IMR-90 (cell line): ENCODE results near the gene NRM. TPM values are rescaled to one million over a fixed set of nuclear protein-coding genes. Genes with fewer than 3 reads are reported as not detected.
A peak's percentile ranks its signal among the peaks of the same experiment; 100 is the strongest.

ENCODE experiments used
- ATAC-seq: fragments of 200-7000 bp; cut with Tn5 transposase; 2 replicates; pipeline ENCODE4 v1.9.1; 2020; ENCODE audit warnings: low read depth, mild to moderate bottlenecking, moderate library complexity
- BruUV-seq: library from RNA; stranded (reverse); fragments of 400-500 nt; replicated peaks from 2 replicates; lab custom pipeline; 2021; lab: Mats Ljungman, UMichigan
- CTCF ChIA-PET: fragments of 300-600 bp; formaldehyde crosslinking; extraction: SDS; loops from one replicate; lab custom pipeline; 2021; ENCODE audit warnings: antibody characterized with exemption; lab: Yijun Ruan, JAX
- POLR2A ChIA-PET: fragments of 300-600 bp; sonication (Branson Sonifier 250); formaldehyde crosslinking; loops from one replicate; lab custom pipeline; 2022; ENCODE audit warnings: antibody characterized with exemption; ENCODE audit not compliant: unreplicated experiment; lab: Charles Lee
- DNase-seq: peaks from one replicate; pipeline ENCODE4 v3.0.0; 2013
- H2AFZ ChIP-seq: replicated peaks from 2 replicates; pipeline ENCODE3; 2013; ENCODE audit warnings: low read length, mild to moderate bottlenecking; ENCODE audit not compliant: poor library complexity
- H2AK5ac ChIP-seq: 2 replicates; pipeline ENCODE4 v1.6.1; 2013; ENCODE audit warnings: low read depth, low read length, inconsistent platforms
- H2AK9ac ChIP-seq: replicated peaks from 2 replicates; pipeline ENCODE3; 2013; ENCODE audit warnings: mild to moderate bottlenecking, low read depth, low read length, moderate library complexity; ENCODE audit not compliant: poor library complexity
- H2BK120ac ChIP-seq: 2 replicates; pipeline ENCODE4 v1.6.1; 2013; ENCODE audit warnings: low read depth, low read length, inconsistent platforms
- H2BK15ac ChIP-seq: 3 replicates; pipeline ENCODE4 v1.6.1; 2013; ENCODE audit warnings: low read depth, low read length, inconsistent platforms
- H2BK20ac ChIP-seq: 2 replicates; pipeline ENCODE4 v1.6.1; 2013; ENCODE audit warnings: low read depth, mild to moderate bottlenecking, inconsistent platforms, low read length, moderate library complexity
- H2BK5ac ChIP-seq: 2 replicates; pipeline ENCODE4 v1.6.1; 2013; ENCODE audit warnings: mild to moderate bottlenecking, low read depth, low read length, inconsistent platforms; ENCODE audit not compliant: poor library complexity, severe bottlenecking
- H3K14ac ChIP-seq: replicated peaks from 2 replicates; pipeline ENCODE4 v1.6.1; 2013; ENCODE audit warnings: low read depth, low read length, inconsistent platforms
- H3K18ac ChIP-seq: 2 replicates; pipeline ENCODE4 v1.6.1; 2013; ENCODE audit warnings: low read depth, low read length, control low read depth
- H3K23ac ChIP-seq: 2 replicates; pipeline ENCODE4 v1.6.1; 2013; ENCODE audit warnings: low read depth, low read length, inconsistent platforms
- H3K27ac ChIP-seq: 2 replicates; pipeline ENCODE4 v1.5.1; 2013; ENCODE audit warnings: mild to moderate bottlenecking, control low read depth, low read length; ENCODE audit not compliant: insufficient read depth
- H3K27me3 ChIP-seq: 2 replicates; pipeline ENCODE4 v1.6.1; 2013; ENCODE audit warnings: low read length; ENCODE audit not compliant: control insufficient read depth, insufficient read depth
- H3K36me3 ChIP-seq: 2 replicates; pipeline ENCODE4 v1.6.1; 2013; ENCODE audit warnings: low read length, mixed read lengths; ENCODE audit not compliant: control insufficient read depth, insufficient read depth
- H3K4ac ChIP-seq: 2 replicates; pipeline ENCODE4 v1.6.1; 2013; ENCODE audit warnings: low read depth, low read length, inconsistent platforms
- H3K4me1 ChIP-seq: 2 replicates; pipeline ENCODE4 v1.6.1; 2013; ENCODE audit warnings: low read length, mixed read lengths; ENCODE audit not compliant: control insufficient read depth, insufficient read depth
- H3K4me2 ChIP-seq: 2 replicates; pipeline ENCODE4 v1.6.1; 2013; ENCODE audit warnings: low read depth, mild to moderate bottlenecking, control low read depth, low read length, moderate library complexity
- H3K4me3 ChIP-seq: 2 replicates; pipeline ENCODE4 v1.5.1; 2013; ENCODE audit warnings: low read depth, mild to moderate bottlenecking, control low read depth, low read length, moderate library complexity; ENCODE audit not compliant: insufficient read depth
- H3K56ac ChIP-seq: 2 replicates; pipeline ENCODE4 v1.6.1; 2013; ENCODE audit warnings: low read length, inconsistent platforms; ENCODE audit not compliant: insufficient read depth; ENCODE audit errors: extremely low read depth
- H3K79me1 ChIP-seq, 2 experiments: 2 replicates each; pipeline ENCODE4 v1.6.1; 2013; ENCODE audit warnings: low read length in 2 of 2, inconsistent platforms in 1 of 2, low read depth in 1 of 2
- H3K9ac ChIP-seq: 2 replicates; pipeline ENCODE4 v1.6.1; 2013; ENCODE audit warnings: low read depth, low read length, control low read depth
- H3K9me1 ChIP-seq: 2 replicates; pipeline ENCODE4 v1.6.1; 2013; ENCODE audit warnings: low read length, inconsistent platforms; ENCODE audit not compliant: insufficient read depth
- H3K9me3 ChIP-seq: 2 replicates; pipeline ENCODE4 v1.6.1; 2013; ENCODE audit warnings: low read length; ENCODE audit not compliant: control insufficient read depth, insufficient read depth
- H4K20me1 ChIP-seq: 2 replicates; pipeline ENCODE4 v1.6.1; 2013; ENCODE audit warnings: low read length, inconsistent platforms; ENCODE audit not compliant: insufficient read depth
- H4K5ac ChIP-seq: 2 replicates; pipeline ENCODE4 v1.6.1; 2013; ENCODE audit warnings: mild to moderate bottlenecking, low read depth, low read length, control low read depth
- H4K8ac ChIP-seq, 2 experiments: 2 replicates each; pipeline ENCODE4 v1.6.1; 2013; ENCODE audit warnings: low read depth in 2 of 2, low read length in 2 of 2, control low read depth in 1 of 2, inconsistent platforms in 1 of 2
- H4K91ac ChIP-seq: 2 replicates; pipeline ENCODE4 v1.6.1; 2013; ENCODE audit warnings: low read depth, low read length, inconsistent platforms; ENCODE audit not compliant: insufficient read depth
- MAZ ChIP-seq: IDR thresholded peaks from 2 replicates; pipeline ENCODE4 v1.6.1; 2012; ENCODE audit warnings: low read depth, mild to moderate bottlenecking, low read length, improper control_type of control experiment, moderate library complexity, borderline replicate concordance
- POLR2A ChIP-seq: IDR thresholded peaks from 2 replicates; pipeline ENCODE4 v1.6.1; 2012; ENCODE audit warnings: mild to moderate bottlenecking, low read depth, low read length
- RFX5 ChIP-seq: IDR thresholded peaks from 2 replicates; pipeline ENCODE4 v1.8.0; 2012; ENCODE audit warnings: low read depth, mild to moderate bottlenecking, low read length, moderate library complexity
- WGBS, 2 experiments: methylation state at CpG; one replicate each; pipeline versions ENCODE4 v1.1.5 to v1.1.7; 2013; ENCODE audit warnings: missing lambda C conversion rate in 2 of 2; ENCODE audit not compliant: insufficient read length in 1 of 2; ENCODE audit errors: extremely low coverage in 2 of 2; 5-methylcytosine and 5-hydroxymethylcytosine counted together
- dilution Hi-C: fragments of 300-500 bp; cut with HindIII; formaldehyde crosslinking; loops from one replicate; pipeline ENCODE4 v1.14.3; 2018; ENCODE audit warnings: low sequenced_read_pairs; ENCODE audit not compliant: unreplicated experiment
- in situ Hi-C: fragments of 300-500 bp; cut with MboI; formaldehyde crosslinking; loops from 3 replicates; pipeline ENCODE4 v1.14.3; 2019; ENCODE audit warnings: low sequenced_read_pairs, inconsistent platforms, mixed read lengths
- intact Hi-C: fragments of 100-400 bp; cut with micrococcal nuclease; formaldehyde crosslinking; loops from 2 replicates; pipeline ENCODE4 v1.10.0; 2022
- polyA plus RNA-seq, 3 experiments: library from polyadenylated mRNA; depleted of rRNA; stranded (reverse); fragments of >200 nt; gene quantifications; 2 replicates each; pipeline ENCODE4 v1.2.3, GENCODE V29; 2012; ENCODE audit warnings: low replicate concordance in 1 of 3
- total RNA-seq: library from RNA; depleted of rRNA; stranded (reverse); fragments of >200 nt; gene quantifications from 2 replicates; pipeline ENCODE4 v1.2.3, GENCODE V29; 2012
- TF ChIP-seq, protein P1 (sequence below): conservative IDR thresholded peaks from 2 replicates; pipeline ENCODE4 v1.5.1; 2012; ENCODE audit warnings: mild to moderate bottlenecking, low read depth, low read length, improper control_type of control experiment

Gene NRM
- total and polyA plus RNA-seq, 2 of the 4 experiments (the other 2 are of a cell fraction), result 2.2 to 27.0 TPM

DNA sequence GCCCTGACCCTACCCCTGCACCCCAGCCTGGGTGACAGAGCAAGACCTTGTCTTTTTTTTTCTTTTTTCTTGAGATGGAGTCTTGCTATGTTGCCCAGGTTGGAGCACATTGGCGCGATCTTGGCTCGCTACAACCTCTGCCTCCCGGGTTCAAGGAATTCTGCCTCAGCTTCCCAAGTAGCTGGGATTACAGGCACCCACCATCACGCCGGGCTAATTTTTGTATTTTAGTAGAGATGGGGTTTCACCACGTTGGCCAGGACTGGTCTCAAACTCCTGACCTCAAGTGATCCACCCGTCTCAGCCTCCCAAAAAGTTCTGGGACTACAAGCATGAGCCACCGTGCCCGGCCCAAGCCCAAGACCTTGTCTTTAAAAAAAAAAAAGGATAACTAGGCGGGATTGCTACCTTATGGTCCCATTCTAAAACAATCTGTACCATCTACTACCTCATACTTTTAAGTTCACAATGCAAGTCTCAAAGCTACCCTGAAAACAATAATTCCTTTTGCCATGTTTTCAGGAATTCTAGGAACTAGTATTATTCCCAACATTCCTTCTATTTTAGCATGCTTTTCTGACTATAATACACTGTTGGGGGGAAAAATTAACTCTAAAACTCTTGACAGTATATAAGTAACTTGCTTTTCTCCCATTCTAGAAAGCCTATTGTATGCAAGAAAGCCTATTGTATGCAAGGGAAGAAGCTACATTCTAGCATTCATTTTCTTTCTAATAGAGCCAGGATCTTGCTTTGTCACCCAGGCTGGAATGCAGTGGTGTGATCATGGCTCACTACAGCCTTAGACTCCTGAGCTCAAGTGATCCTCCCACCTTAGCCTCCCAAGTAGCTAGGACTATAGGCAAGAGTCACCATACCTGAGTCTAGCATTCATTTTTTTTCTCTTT lies 36.0 kb upstream of the NRM start:
- no peak overlapping the region for H3K4me2 ChIP-seq
- POLR2A ChIA-PET, result interaction anchor here (0.6 kb wide), 2 partner anchors 37 to 361 kb away, joined by 3 read pairs; no protein-coding TSS in a partner anchor
- H2BK120ac ChIP-seq, result no peak overlapping the region
- no peak overlapping the region for H3K23ac ChIP-seq
- no peak overlapping the region for H2BK15ac ChIP-seq
- 84% methylated on average over 4 of the region's 11 CpGs; no CpG with 5 or more reads in 1 of the 2 experiments for WGBS, 2 experiments
- H3K79me1 ChIP-seq, result peaks cover 28 to 45% of the 10 kb centered on the region in 2 experiments
- H3K14ac ChIP-seq, result no peak overlapping the region
- no peak overlapping the region for H2BK5ac ChIP-seq
- DNase-seq, result peak; percentile 27
- H3K4me3 ChIP-seq, result no peak overlapping the region
- no peak overlapping the region for H2AFZ ChIP-seq
- H4K8ac ChIP-seq, result no peak overlapping the region
- H3K4ac ChIP-seq, result no peak overlapping the region
- peaks cover 2% of the 10 kb centered on the region for H3K4me1 ChIP-seq
- TF ChIP-seq, protein P1, sequence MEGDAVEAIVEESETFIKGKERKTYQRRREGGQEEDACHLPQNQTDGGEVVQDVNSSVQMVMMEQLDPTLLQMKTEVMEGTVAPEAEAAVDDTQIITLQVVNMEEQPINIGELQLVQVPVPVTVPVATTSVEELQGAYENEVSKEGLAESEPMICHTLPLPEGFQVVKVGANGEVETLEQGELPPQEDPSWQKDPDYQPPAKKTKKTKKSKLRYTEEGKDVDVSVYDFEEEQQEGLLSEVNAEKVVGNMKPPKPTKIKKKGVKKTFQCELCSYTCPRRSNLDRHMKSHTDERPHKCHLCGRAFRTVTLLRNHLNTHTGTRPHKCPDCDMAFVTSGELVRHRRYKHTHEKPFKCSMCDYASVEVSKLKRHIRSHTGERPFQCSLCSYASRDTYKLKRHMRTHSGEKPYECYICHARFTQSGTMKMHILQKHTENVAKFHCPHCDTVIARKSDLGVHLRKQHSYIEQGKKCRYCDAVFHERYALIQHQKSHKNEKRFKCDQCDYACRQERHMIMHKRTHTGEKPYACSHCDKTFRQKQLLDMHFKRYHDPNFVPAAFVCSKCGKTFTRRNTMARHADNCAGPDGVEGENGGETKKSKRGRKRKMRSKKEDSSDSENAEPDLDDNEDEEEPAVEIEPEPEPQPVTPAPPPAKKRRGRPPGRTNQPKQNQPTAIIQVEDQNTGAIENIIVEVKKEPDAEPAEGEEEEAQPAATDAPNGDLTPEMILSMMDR, result no peak
- 0 out of 2 replicates have a peak, but pooled peaks have one; percentile 11 for TF ChIP-seq POLR2A
- no peak for TF ChIP-seq RFX5
- TF ChIP-seq MAZ, result no peak
- ATAC-seq, result no peak
- no peaks in the 10 kb centered on the region for H3K9me3 ChIP-seq
- H3K9ac ChIP-seq, result no peak overlapping the region
- H2AK5ac ChIP-seq, result no peak overlapping the region
- no peak overlapping the region for H3K27ac ChIP-seq
- H3K56ac ChIP-seq, result no peak overlapping the region
- no peak overlapping the region for H4K91ac ChIP-seq
- peaks cover 58% of the 10 kb centered on the region for H4K20me1 ChIP-seq
- peaks cover 6% of the 10 kb centered on the region; the same call in 1 of the 2 replicates for H3K9me1 ChIP-seq
- intact Hi-C loops (no loop called here), dilution Hi-C loops (no loop called here), in situ Hi-C loops (no loop called here)
- no peaks in the 10 kb centered on the region for H3K27me3 ChIP-seq
- H4K5ac ChIP-seq, result no peak overlapping the region
- H2BK20ac ChIP-seq, result no peak overlapping the region
- no peak overlapping the region for H2AK9ac ChIP-seq
- H3K18ac ChIP-seq, result no peak overlapping the region
- no TSS peak for BruUV-seq
- peaks cover 61% of the 10 kb centered on the region for H3K36me3 ChIP-seq
- CTCF ChIA-PET, result interaction anchor here (0.6 to 1.2 kb wide), 2 partner anchors 48 to 245 kb away, joined by 3 to 4 read pairs; no protein-coding TSS in a partner anchor
